ENCODE data around the gene ERP44.

- TF ChIP-seq CTCF (IDR thresholded peaks at IDR 0.05; ENCODE audit: low read depth, low read length, poor library complexity, severe bottlenecking) = no peak
- no peak for TF ChIP-seq EZH2phosphoT487 (IDR thresholded peaks at IDR 0.05; ENCODE audit: borderline replicate concordance, low read length)
These were observed 14.1 kb downstream of the ERP44 start for GRCh38 chr9:100084734-100085133.

Data from DOHH2 (cell line).